ENCODE results near the gene ZNF26. TPM values are rescaled to one million over a fixed set of nuclear protein-coding genes. Genes with fewer than 3 reads are reported as not detected.

ZNF26 gene
- total and polyA plus RNA-seq, 2 of the 8 experiments (the other 6 are each of a cell fraction or from before 2014, with no cell fraction given) = 5.8 to 8.4 TPM

DNA sequence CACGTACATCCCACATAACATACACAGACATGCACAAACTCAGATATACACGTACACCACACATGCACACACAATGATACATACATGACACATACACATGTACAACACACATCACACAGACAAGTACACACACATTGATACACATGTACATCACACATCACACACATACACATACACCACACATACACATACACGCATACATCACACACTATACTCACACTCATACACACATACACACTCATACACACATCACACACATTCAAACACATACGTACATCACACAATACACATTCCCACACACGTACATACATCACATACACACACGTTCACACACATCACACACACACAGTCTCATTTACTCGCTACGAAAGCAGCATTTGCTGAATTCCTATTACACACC, 34.5 kb upstream of the ZNF26 start:
- CTCF ChIA-PET (ENCODE audit: partially characterized antibody) = no interaction called here
- H3K9ac ChIP-seq (replicated peaks in 1 of 4; ENCODE audit: extremely low read depth in 1 of 4, low read depth in 3 of 4, low read length in 3 of 4) = no peak overlapping the region
- peaks cover 0 to 24% (median 10%) of the 10 kb centered on the region in 4 experiments; a peak in 4 of 8 replicates for H3K36me3 ChIP-seq (ENCODE audit: control insufficient read depth in 2 of 4, insufficient read depth in 4 of 4, low read length in 3 of 4)
- no peak overlapping the region for H3K23ac ChIP-seq (ENCODE audit: insufficient read length)
- DNase-seq (ENCODE audit: low read depth in 1 of 2, low spot score in 2 of 2) (no peak), FAIRE-seq (peak; percentile 39)
- TF ChIP-seq BRCA1 (IDR thresholded peaks at IDR 0.05; ENCODE audit: low read depth, low read length) = no peak
- TF ChIP-seq EP300 (IDR thresholded peaks at IDR 0.05; ENCODE audit: borderline replicate concordance in 1 of 2, low read depth in 2 of 2, low read length in 2 of 2) = no peak
- TF ChIP-seq SUZ12 (IDR thresholded peaks at IDR 0.05; ENCODE audit: low read length) = no peak
- no peak for TF ChIP-seq GTF2F1 (IDR thresholded peaks at IDR 0.05; ENCODE audit: borderline replicate concordance, low read depth, low read length)
- no peak for TF ChIP-seq POU5F1 (IDR thresholded peaks at IDR 0.05; ENCODE audit: low read depth, low read length)
- no peak for TF ChIP-seq SIN3A (conservative IDR thresholded peaks at IDR 0.05 in 1 of 2, IDR thresholded peaks at IDR 0.05 in 1 of 2; ENCODE audit: low read depth in 1 of 2, low read length in 2 of 2)
- no peak for TF ChIP-seq KDM4A (IDR thresholded peaks at IDR 0.05; ENCODE audit: low read depth, low read length, severe bottlenecking)
- TF ChIP-seq JUN (IDR thresholded peaks at IDR 0.05; ENCODE audit: low read depth, low read length) = no peak
- TF ChIP-seq BCL11A (IDR thresholded peaks at IDR 0.05; ENCODE audit: low read depth in 2 of 2, low read length in 2 of 2) = no peak
- TF ChIP-seq SAP30 (IDR thresholded peaks at IDR 0.05; ENCODE audit: insufficient read depth, insufficient replicate concordance, low read length) = no peak
- no peak overlapping the region for H4K5ac ChIP-seq (ENCODE audit: insufficient read length, low read depth, low read length)
- no peak overlapping the region for H3K4ac ChIP-seq (replicated peaks; ENCODE audit: insufficient read length, low read depth, low read length)
- H3K79me2 ChIP-seq (ENCODE audit: control insufficient read depth in 1 of 2, insufficient read depth in 2 of 2, low read length in 2 of 2) = peaks cover 14 to 25% of the 10 kb centered on the region in 2 experiments
- H2BK12ac ChIP-seq (ENCODE audit: low read depth, low read length) = no peak overlapping the region
- H2BK20ac ChIP-seq (ENCODE audit: low read length) = no peak overlapping the region
- H3K14ac ChIP-seq (ENCODE audit: insufficient read length) = no peak overlapping the region
- POLR2A ChIA-PET (ENCODE audit: partially characterized antibody) = no interaction called here
- H2BK5ac ChIP-seq (ENCODE audit: low read depth, low read length) = no peak overlapping the region; the same call in 1 of the 2 replicates
- H3K23me2 ChIP-seq (ENCODE audit: low read depth, low read length) = peaks cover 14% of the 10 kb centered on the region
- peaks cover 0 to 10% of the 10 kb centered on the region in 2 experiments for H4K20me1 ChIP-seq (replicated peaks in 1 of 2; ENCODE audit: control insufficient read depth in 1 of 2, insufficient read depth in 2 of 2, low read length in 2 of 2)
- no peak overlapping the region for H4K91ac ChIP-seq (replicated peaks; ENCODE audit: insufficient read length, low read length)
- H3K4me2 ChIP-seq (ENCODE audit: insufficient read depth in 1 of 2, low read depth in 2 of 2, low read length in 2 of 2) = no peak overlapping the region; a peak in 1 of 4 replicates
- peaks cover 14% of the 10 kb centered on the region for H3K79me1 ChIP-seq (ENCODE audit: low read depth, low read length)
- no peak overlapping the region for H3K4me3 ChIP-seq (ENCODE audit: extremely low read depth in 1 of 4, insufficient read depth in 2 of 4, low read depth in 3 of 4, low read length in 4 of 4)
- no peak overlapping the region for H2BK120ac ChIP-seq (replicated peaks; ENCODE audit: low read depth, low read length)
- 92 to 100% methylated on average over 5 to 8 of the region's 8 CpGs for WGBS, 2 experiments (ENCODE audit: extremely low coverage in 1 of 2, insufficient coverage in 1 of 2, insufficient read length in 1 of 2, insufficient replicate concordance in 2 of 2, low coverage in 1 of 2, low lambda C conversion rate in 2 of 2, missing lambda C conversion rate in 1 of 2)
- no peaks in the 10 kb centered on the region for H3K27me3 ChIP-seq (replicated peaks in 1 of 4; ENCODE audit: control insufficient read depth in 3 of 4, extremely low read depth in 1 of 4, insufficient read depth in 3 of 4, low read length in 3 of 4)
- no peak overlapping the region for H2AFZ ChIP-seq (ENCODE audit: low read length)
- H3K9me3 ChIP-seq (ENCODE audit: insufficient read depth in 2 of 2, low read depth in 1 of 2, low read length in 1 of 2) = peaks cover 60 to 65% of the 10 kb centered on the region in 2 experiments
- no peak overlapping the region for H3K27ac ChIP-seq (ENCODE audit: low read depth, low read length)
- no peak overlapping the region for H2BK15ac ChIP-seq (ENCODE audit: low read length)
- H3K56ac ChIP-seq (replicated peaks; ENCODE audit: insufficient read length, low read depth, low read length) = peak overlapping the region; percentile 70
- no peak overlapping the region for H3K18ac ChIP-seq (ENCODE audit: extremely low read depth, low read length)
- H3K4me1 ChIP-seq (replicated peaks in 1 of 4; ENCODE audit: control insufficient read depth in 3 of 4, insufficient read depth in 4 of 4, low read length in 3 of 4) = peaks cover 0 to 5% (median 2%) of the 10 kb centered on the region in 4 experiments; a peak in 3 of 7 replicates
- H4K8ac ChIP-seq (ENCODE audit: extremely low read depth, insufficient read depth, low read length) = no peak overlapping the region
- H2AK5ac ChIP-seq (ENCODE audit: low read depth, low read length) = peak overlapping the region; percentile 92; the same call in 1 of the 2 replicates

Measured in H1 (cell line).